T-helper 1 cell (primary cell): ENCODE data around the gene ARHGAP6.
A peak's percentile ranks its signal among the peaks of the same experiment; 100 is the strongest.
"Not testable (repeated sequence)": the region's sequence is repeated elsewhere in the genome, so short reads cannot be mapped to it uniquely, and the experiment has no call there.

ENCODE experiments used
- DNase-seq, 5 donors: peaks; one replicate each; pipeline ENCODE4 v3.0.0-alpha.2; 2012 to 2020

The ARHGAP6 gene

DNA sequence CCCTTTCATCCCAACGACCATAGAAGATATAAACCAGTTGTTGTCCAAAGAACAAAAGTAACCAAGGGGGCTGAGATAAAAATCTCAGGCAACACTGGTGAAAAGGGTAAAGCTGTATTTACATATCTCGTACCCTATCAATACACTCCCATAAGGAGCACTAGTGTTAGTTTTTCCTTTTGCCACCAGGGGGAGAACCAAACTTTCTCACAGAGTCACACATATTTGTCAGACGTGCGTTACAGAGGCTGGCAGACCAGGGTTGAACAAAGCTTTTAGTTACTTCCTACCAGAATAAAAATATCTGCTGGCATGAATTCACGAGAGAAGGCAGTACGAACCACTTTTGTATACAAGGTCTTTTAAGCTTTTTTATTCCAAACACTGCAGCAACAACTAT is 284.3 kb downstream of the ARHGAP6 start:
- peak in 1 of 5 donors; percentile 8 for DNase-seq

GRCh38 chrX:11380187-11380844 is 285.4 kb downstream of the ARHGAP6 start:
- DNase-seq: no peak

DNA sequence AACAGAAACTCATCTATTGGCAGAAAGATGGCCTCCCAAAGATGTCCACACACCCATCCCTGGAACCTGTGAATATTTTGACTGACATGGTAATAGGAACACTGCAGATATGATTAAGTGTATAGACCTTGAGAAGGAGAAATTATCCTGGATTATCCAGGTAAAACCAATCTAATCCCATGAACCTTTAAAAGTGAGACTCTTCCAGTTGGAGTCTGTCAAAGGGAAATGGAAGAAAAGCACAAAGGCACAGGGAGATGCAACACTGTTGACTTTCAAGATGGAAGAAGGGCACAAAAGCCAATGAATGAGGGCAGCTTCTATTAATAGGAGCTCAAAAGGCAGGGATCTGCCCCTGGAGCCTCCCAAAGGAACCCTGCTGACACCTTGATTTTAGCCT is 289.6 kb downstream of the ARHGAP6 start:
- no peak for DNase-seq

GRCh38 chrX:11375614-11376119 is 290.1 kb downstream of the ARHGAP6 start:
- DNase-seq: no peak

DNA sequence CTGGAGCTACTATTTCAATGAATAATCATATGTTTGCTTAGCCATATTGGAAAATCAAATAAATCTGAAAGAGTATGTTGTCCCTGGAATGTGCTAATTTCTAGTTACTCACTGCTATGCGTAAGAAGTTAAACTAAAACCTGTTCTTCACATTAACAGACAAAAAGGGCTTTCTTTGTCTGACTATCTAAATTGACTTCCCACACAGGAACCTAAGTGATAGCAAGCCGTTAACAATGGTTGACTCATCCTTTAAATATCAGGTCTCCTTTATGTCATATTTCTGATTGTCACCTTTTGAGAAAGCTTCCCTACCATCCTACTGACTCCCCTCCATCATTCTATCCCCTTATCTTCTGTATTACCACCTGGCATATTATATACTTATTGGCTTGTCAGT is 291.1 kb downstream of the ARHGAP6 start:
- no peak for DNase-seq

DNA sequence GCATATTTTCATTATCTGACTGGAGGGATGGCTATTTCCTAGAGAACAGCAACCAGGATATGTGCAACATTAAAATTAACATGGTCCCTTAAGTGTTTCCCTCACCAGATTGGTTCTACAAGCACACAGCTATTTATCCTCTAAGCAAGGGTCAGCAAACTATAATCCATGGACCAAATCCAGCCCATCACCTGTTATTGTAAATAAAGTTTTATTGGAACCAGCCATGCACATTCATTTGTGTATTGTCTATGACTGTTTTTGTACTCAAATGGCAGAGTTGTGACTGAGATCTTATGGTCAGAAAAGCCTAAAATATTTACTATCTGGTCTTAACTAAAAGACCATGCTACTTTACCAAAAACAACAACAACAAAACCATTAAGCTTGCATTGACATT is 294.6 kb downstream of the ARHGAP6 start:
- DNase-seq: no peak

GRCh38 chrX:11367609-11368430 is 297.9 kb downstream of the ARHGAP6 start:
- no peak for DNase-seq

DNA sequence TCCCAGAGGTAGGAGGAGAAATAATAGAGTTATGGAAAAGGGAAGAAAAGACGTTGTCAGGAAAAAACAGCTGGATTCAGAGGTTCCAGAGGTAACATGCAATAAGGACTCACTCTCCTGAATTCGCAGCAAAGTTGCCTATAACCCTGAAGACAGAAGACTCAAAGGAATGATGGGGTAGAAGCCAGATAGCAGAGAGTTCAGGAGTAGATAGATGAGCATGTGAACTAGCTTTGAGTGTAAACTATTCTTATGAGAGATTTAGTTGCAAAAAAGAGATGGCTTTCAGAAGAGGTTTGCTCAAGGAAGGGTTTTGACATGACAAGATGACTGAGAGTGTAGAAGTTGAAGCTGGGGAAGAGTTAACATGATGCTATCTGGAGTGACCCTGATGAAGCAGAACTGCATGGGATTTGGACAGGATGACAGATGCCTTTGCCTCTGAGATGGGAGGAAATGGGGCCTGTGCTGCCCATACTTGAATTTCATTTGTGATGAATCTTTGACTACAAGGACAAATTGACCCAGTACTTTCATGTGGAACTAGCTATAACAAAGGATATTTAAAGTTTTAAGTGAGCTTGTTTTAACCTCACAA is 298.6 kb downstream of the ARHGAP6 start:
- DNase-seq: no peak

GRCh38 chrX:11365426-11365825 is 300.3 kb downstream of the ARHGAP6 start:
- DNase-seq: no peak

DNA sequence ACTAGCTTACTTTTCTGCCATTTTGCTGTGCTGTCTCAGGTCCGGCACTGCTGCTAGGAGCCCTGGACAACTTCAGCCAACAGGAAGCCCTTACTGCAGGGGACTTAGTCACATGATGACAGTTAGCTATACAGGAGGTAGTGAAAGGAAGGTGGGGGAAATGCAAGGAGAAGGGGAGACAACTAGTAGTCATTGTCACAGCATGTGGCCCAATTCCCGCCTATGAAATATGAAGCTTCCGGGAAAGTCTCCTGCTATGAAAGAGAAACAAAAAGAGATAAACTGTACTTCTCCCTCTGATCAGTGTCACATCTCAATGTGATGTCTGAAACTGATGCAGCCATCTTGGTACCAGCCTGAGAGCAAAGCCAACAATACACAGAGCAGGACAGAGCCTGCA is 300.9 kb downstream of the ARHGAP6 start:
- DNase-seq: no peak

- not testable (repeated sequence) for DNase-seq
Observed at GRCh38 chrX:11363825-11364224, 301.9 kb downstream of the ARHGAP6 start.

- DNase-seq: no peak
Observed at GRCh38 chrX:11363069-11363594, 302.6 kb downstream of the ARHGAP6 start.

DNA sequence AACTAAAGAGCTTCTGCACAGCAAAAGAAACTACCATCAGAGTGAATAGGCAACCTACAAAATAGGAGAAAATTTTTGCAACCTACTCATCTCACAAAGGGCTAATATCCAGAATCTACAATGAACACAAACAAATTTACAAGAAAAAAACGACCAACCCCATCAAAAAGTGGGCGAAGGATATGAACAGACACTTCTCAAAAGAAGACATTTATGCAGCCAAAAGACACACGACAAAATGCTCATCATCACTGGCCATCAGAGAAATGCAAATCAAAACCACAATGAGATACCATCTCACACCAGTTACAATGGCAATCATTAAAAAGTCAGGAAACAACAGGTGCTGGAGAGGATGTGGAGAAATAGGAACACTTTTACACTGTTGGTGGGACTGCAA is 304.1 kb downstream of the ARHGAP6 start:
- not testable (repeated sequence) for DNase-seq

- not testable (repeated sequence) for DNase-seq
Observed at GRCh38 chrX:11355944-11356343, 309.8 kb downstream of the ARHGAP6 start.

GRCh38 chrX:11355259-11355909 is 310.3 kb downstream of the ARHGAP6 start:
- DNase-seq: no peak

DNA sequence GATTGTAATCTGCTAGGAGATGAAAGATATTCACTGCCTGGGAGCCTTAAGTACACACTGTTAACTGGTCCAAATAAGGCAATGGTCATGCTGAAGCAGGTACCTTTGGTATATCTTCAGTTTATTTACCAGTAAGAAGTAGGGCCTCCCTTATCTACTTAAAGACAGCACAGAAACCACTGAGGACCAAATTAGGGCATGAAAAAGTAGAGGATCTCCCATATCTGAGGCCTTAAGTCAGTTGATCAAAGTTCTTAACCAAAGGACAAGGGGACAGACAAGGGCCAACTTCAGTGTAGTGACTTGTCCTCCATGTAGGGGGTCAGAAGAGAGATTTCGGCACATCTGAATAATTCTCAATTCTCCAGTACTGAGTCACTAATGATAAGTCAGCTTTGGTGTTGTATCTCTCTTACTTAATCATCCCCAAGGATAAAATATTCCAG is 313.4 kb downstream of the ARHGAP6 start:
- DNase-seq: no peak

GRCh38 chrX:11351375-11352295 is 314.1 kb downstream of the ARHGAP6 start:
- DNase-seq: no peak

DNA sequence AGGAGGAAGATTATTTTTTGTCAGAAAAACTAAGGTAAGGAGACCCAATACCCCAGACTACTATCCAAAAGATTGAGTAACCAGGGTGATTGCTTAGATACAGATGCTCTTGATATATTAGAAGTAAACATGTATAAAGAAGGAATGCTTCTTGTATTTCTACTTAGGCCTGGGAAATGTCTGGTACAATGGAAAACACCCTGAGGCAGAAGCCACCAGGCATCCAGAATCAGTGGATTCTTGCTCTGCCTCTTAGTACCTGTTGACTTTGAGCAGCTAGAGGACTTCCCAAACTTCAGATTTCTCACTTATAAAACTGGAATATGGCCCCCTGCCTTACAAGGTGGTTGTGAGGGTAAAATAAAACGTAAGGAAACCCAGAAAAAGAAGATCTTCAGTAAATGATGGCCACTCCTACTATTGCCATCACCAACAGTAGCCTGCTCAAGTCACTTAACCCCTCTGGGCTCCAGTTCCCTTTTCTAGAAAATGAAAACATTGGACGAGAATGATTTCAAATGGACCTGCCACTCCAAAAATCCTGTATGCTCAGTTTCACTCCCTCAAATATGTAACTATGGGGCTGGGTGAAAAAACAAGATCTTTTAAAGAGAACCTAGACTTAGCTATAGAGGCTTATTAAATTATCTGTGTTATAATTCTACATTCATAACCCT is 315.9 kb downstream of the ARHGAP6 start:
- no peak for DNase-seq

DNA sequence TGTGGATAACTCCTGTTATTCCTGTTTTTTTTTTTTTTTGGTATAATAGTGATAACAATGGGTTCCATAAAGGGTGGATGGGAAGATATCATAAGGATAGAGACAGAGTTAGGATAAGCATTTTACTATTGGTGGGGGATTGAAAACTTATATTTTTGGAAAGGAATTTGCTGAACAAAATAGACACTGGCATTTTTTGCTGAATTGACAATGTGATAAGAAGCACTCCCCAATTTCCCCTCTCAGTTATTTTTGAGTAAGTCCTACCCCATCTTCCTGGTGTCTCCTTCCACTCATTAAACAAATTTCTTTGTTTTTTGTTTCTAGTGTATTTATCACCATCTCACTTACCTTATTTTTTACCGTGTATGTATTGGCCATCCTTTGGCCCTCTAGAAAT is 316.7 kb downstream of the ARHGAP6 start:
- DNase-seq: no peak

- DNase-seq: no peak
Observed at GRCh38 chrX:11347300-11347699, 318.4 kb downstream of the ARHGAP6 start.

GRCh38 chrX:11346121-11346682 is 319.5 kb downstream of the ARHGAP6 start:
- DNase-seq: no peak
